ENCODE results near the gene RAPGEF2.

The RAPGEF2 gene

GRCh38 chr4:159235779-159236368, 133.0 kb downstream of the RAPGEF2 start:
- TF ChIP-seq ELF4 (IDR thresholded peaks at IDR 0.05): no peak
- POLR2A ChIA-PET: no interaction called here
- CTCF ChIA-PET: no interaction called here

GRCh38 chr4:159237975-159238374, 135.1 kb downstream of the RAPGEF2 start:
- POLR2A ChIA-PET: no interaction called here
- TF ChIP-seq ELF4 (IDR thresholded peaks at IDR 0.05) (no peak), FOXM1 (IDR thresholded peaks at IDR 0.05; ENCODE audit: borderline replicate concordance) (no peak), ZNF384 (IDR thresholded peaks at IDR 0.05) (no peak), FOXK2 (IDR thresholded peaks at IDR 0.05) (no peak), BHLHE40 (IDR thresholded peaks at IDR 0.05; ENCODE audit: borderline replicate concordance) (no peak), FOXA1 (IDR thresholded peaks at IDR 0.05) (no peak), CTBP1 (IDR thresholded peaks at IDR 0.05; ENCODE audit: borderline replicate concordance) (no peak), PKNOX1 (IDR thresholded peaks at IDR 0.05) (no peak), SP1 (IDR thresholded peaks at IDR 0.05) (no peak), HDGF (IDR thresholded peaks at IDR 0.05; ENCODE audit: borderline replicate concordance) (no peak), NFRKB (IDR thresholded peaks at IDR 0.05) (no peak), ARNT (IDR thresholded peaks at IDR 0.05) (no peak), SUZ12 (IDR thresholded peaks at IDR 0.05) (no peak), LEF1 (IDR thresholded peaks at IDR 0.05; ENCODE audit: borderline replicate concordance) (no peak)
- CTCF ChIA-PET: no interaction called here

More at GRCh38 chr4:159235779-159236368, 133.0 kb downstream of the RAPGEF2 start:
- no peak for DNase-seq (ENCODE audit: extremely low spot score)

GRCh38 chr4:159238631-159239030, 135.8 kb downstream of the RAPGEF2 start:
- ChIA-PET CTCF (no interaction called here), POLR2A (no interaction called here)
- DNase-seq (ENCODE audit: extremely low spot score): no peak
- TF ChIP-seq CTBP1 (IDR thresholded peaks at IDR 0.05; ENCODE audit: borderline replicate concordance) (no peak), L3MBTL2 (conservative IDR thresholded peaks at IDR 0.05) (no peak), LEF1 (IDR thresholded peaks at IDR 0.05; ENCODE audit: borderline replicate concordance) (no peak)

More at GRCh38 chr4:159237975-159238374, 135.1 kb downstream of the RAPGEF2 start:
- no peak for DNase-seq (ENCODE audit: extremely low spot score)

GRCh38 chr4:159239629-159240028, 136.8 kb downstream of the RAPGEF2 start:
- ChIA-PET CTCF (no interaction called here), POLR2A (no interaction called here)
- TF ChIP-seq ZNF384 (IDR thresholded peaks at IDR 0.05) (no peak), FOXK2 (IDR thresholded peaks at IDR 0.05) (no peak), HDGF (IDR thresholded peaks at IDR 0.05; ENCODE audit: borderline replicate concordance) (no peak), NFRKB (IDR thresholded peaks at IDR 0.05) (no peak)
- no peak for DNase-seq (ENCODE audit: extremely low spot score)

- TF ChIP-seq CTBP1 (IDR thresholded peaks at IDR 0.05; ENCODE audit: borderline replicate concordance) (no peak), FOXM1 (IDR thresholded peaks at IDR 0.05; ENCODE audit: borderline replicate concordance) (no peak), ZNF384 (IDR thresholded peaks at IDR 0.05) (no peak), FOXA1 (IDR thresholded peaks at IDR 0.05) (no peak), NFRKB (IDR thresholded peaks at IDR 0.05) (no peak), TARDBP (IDR thresholded peaks at IDR 0.05) (no peak), ELF4 (IDR thresholded peaks at IDR 0.05) (no peak), LEF1 (IDR thresholded peaks at IDR 0.05; ENCODE audit: borderline replicate concordance) (no peak), HDGF (IDR thresholded peaks at IDR 0.05; ENCODE audit: borderline replicate concordance) (no peak), SP1 (IDR thresholded peaks at IDR 0.05) (no peak), BHLHE40 (IDR thresholded peaks at IDR 0.05; ENCODE audit: borderline replicate concordance) (no peak), L3MBTL2 (conservative IDR thresholded peaks at IDR 0.05) (no peak), FOXK2 (IDR thresholded peaks at IDR 0.05) (no peak), SUZ12 (IDR thresholded peaks at IDR 0.05) (no peak), PKNOX1 (IDR thresholded peaks at IDR 0.05) (no peak), ARNT (IDR thresholded peaks at IDR 0.05) (no peak)
- CTCF ChIA-PET: no interaction called here
- POLR2A ChIA-PET: no interaction called here
These were observed 137.2 kb downstream of the RAPGEF2 start for GRCh38 chr4:159240046-159240445.

GRCh38 chr4:159240687-159241086, 137.8 kb downstream of the RAPGEF2 start:
- POLR2A ChIA-PET: no interaction called here
- TF ChIP-seq FOXM1 (IDR thresholded peaks at IDR 0.05; ENCODE audit: borderline replicate concordance): no peak
- no peak for TF ChIP-seq NFRKB (IDR thresholded peaks at IDR 0.05)
- no peak for TF ChIP-seq LEF1 (IDR thresholded peaks at IDR 0.05; ENCODE audit: borderline replicate concordance)
- no peak for TF ChIP-seq SP1 (IDR thresholded peaks at IDR 0.05)
- TF ChIP-seq TARDBP (IDR thresholded peaks at IDR 0.05): no peak
- no peak for TF ChIP-seq SUZ12 (IDR thresholded peaks at IDR 0.05)
- no peak for DNase-seq (ENCODE audit: extremely low spot score)
- CTCF ChIA-PET: no interaction called here

More at GRCh38 chr4:159240046-159240445, 137.2 kb downstream of the RAPGEF2 start:
- no peak for DNase-seq (ENCODE audit: extremely low spot score)

- ChIA-PET CTCF (no interaction called here), POLR2A (no interaction called here)
- DNase-seq (ENCODE audit: extremely low spot score): no peak
- TF ChIP-seq HDGF (IDR thresholded peaks at IDR 0.05; ENCODE audit: borderline replicate concordance) (no peak), FOXK2 (IDR thresholded peaks at IDR 0.05) (no peak), NFRKB (IDR thresholded peaks at IDR 0.05) (no peak), LEF1 (IDR thresholded peaks at IDR 0.05; ENCODE audit: borderline replicate concordance) (no peak), SP1 (IDR thresholded peaks at IDR 0.05) (no peak), PKNOX1 (IDR thresholded peaks at IDR 0.05) (no peak), FOXM1 (IDR thresholded peaks at IDR 0.05; ENCODE audit: borderline replicate concordance) (no peak), ARNT (IDR thresholded peaks at IDR 0.05) (no peak), BHLHE40 (IDR thresholded peaks at IDR 0.05; ENCODE audit: borderline replicate concordance) (no peak), CTBP1 (IDR thresholded peaks at IDR 0.05; ENCODE audit: borderline replicate concordance) (no peak), ELF4 (IDR thresholded peaks at IDR 0.05) (no peak), FOXA1 (IDR thresholded peaks at IDR 0.05) (no peak), TARDBP (IDR thresholded peaks at IDR 0.05) (no peak), L3MBTL2 (conservative IDR thresholded peaks at IDR 0.05) (no peak), ZNF384 (IDR thresholded peaks at IDR 0.05) (no peak), SUZ12 (IDR thresholded peaks at IDR 0.05) (no peak)
These were observed 139.5 kb downstream of the RAPGEF2 start for GRCh38 chr4:159242427-159242826.
